ENCODE measurements around the gene BABAM2.

DNA sequence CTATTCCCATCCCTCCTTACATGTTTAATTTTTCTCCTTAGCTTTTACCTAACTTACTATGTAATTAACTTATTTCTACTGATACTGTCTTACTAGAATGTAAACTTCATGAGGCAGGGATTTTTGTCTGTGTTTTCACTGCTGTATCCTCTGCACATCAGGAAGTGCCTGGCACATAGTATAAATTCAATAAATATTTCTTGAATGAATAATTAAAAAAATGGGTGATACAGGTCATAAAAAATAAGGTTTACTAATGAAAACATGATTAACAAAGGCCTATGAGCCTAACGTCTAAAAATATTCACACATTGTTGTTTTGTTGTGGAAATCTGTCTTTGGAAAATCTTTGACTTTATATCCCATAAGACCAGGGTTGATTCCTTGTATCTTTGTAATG, 4.9 kb upstream of the BABAM2 start:
- TF ChIP-seq, protein P1, sequence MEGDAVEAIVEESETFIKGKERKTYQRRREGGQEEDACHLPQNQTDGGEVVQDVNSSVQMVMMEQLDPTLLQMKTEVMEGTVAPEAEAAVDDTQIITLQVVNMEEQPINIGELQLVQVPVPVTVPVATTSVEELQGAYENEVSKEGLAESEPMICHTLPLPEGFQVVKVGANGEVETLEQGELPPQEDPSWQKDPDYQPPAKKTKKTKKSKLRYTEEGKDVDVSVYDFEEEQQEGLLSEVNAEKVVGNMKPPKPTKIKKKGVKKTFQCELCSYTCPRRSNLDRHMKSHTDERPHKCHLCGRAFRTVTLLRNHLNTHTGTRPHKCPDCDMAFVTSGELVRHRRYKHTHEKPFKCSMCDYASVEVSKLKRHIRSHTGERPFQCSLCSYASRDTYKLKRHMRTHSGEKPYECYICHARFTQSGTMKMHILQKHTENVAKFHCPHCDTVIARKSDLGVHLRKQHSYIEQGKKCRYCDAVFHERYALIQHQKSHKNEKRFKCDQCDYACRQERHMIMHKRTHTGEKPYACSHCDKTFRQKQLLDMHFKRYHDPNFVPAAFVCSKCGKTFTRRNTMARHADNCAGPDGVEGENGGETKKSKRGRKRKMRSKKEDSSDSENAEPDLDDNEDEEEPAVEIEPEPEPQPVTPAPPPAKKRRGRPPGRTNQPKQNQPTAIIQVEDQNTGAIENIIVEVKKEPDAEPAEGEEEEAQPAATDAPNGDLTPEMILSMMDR (IDR thresholded peaks at IDR 0.05; ENCODE audit: low read depth, low read length): no peak
- no peak for TF ChIP-seq POLR2A (IDR thresholded peaks at IDR 0.05; ENCODE audit: extremely low read depth, insufficient read length)
- TF ChIP-seq, protein P2, sequence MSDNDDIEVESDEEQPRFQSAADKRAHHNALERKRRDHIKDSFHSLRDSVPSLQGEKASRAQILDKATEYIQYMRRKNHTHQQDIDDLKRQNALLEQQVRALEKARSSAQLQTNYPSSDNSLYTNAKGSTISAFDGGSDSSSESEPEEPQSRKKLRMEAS (IDR thresholded peaks at IDR 0.05; ENCODE audit: low read depth, low read length): no peak
- no peak for TF ChIP-seq MYC (IDR thresholded peaks at IDR 0.05; ENCODE audit: low read depth, low read length)
